Activated CD4-positive, alpha-beta T cell treated with anti-CD3 and anti-CD28 coated beads, Interleukin-2, amount 10 ng/mL, durations not matched to agents 7 days and 5 days (primary cell): ENCODE results near the gene ITFG1. TPM values are rescaled to one million over a fixed set of nuclear protein-coding genes. Genes with fewer than 3 reads are reported as not detected.

Experiments
- CTCF ChIA-PET: fragments of 350-600 bp; sonication (Branson Sonifier 250); formaldehyde crosslinking; loops from one replicate; lab custom pipeline; 2021; ENCODE audit warnings: antibody characterized with exemption; lab: Charles Lee
- POLR2A ChIA-PET: fragments of 350-600 bp; sonication (Branson Sonifier 250); formaldehyde crosslinking; loops from one replicate; lab custom pipeline; 2021; ENCODE audit warnings: antibody characterized with exemption; lab: Charles Lee
- DNase-seq: peaks from one replicate; pipeline ENCODE4 v3.0.0-alpha.2; 2020
- H3K27ac Mint-ChIP-seq: one replicate; pipeline ENCODE4 v1.8.0; 2021; ENCODE audit warnings: mild to moderate bottlenecking, moderate library complexity, mixed read lengths
- H3K27me3 Mint-ChIP-seq: one replicate; pipeline ENCODE4 v1.8.0; 2021; ENCODE audit warnings: mixed read lengths
- H3K36me3 Mint-ChIP-seq: one replicate; pipeline ENCODE4 v1.8.0; 2021; ENCODE audit warnings: low read depth, mixed read lengths
- H3K4me1 Mint-ChIP-seq: one replicate; pipeline ENCODE4 v1.8.0; 2021; ENCODE audit warnings: mixed read lengths
- H3K4me3 Mint-ChIP-seq: one replicate; pipeline ENCODE4 v1.8.0; 2021; ENCODE audit warnings: mild to moderate bottlenecking, moderate library complexity, mixed read lengths
- H3K9me3 Mint-ChIP-seq: one replicate; pipeline ENCODE4 v1.8.0; 2021; ENCODE audit warnings: mixed read lengths
- total RNA-seq, 2 experiments: library from RNA; stranded (reverse); gene quantifications; one replicate each; pipeline ENCODE4 v1.2.3, GENCODE V29; 2021

Gene ITFG1
- total RNA-seq: 10 to 100 TPM; 26.7 to 34.7 TPM

DNA sequence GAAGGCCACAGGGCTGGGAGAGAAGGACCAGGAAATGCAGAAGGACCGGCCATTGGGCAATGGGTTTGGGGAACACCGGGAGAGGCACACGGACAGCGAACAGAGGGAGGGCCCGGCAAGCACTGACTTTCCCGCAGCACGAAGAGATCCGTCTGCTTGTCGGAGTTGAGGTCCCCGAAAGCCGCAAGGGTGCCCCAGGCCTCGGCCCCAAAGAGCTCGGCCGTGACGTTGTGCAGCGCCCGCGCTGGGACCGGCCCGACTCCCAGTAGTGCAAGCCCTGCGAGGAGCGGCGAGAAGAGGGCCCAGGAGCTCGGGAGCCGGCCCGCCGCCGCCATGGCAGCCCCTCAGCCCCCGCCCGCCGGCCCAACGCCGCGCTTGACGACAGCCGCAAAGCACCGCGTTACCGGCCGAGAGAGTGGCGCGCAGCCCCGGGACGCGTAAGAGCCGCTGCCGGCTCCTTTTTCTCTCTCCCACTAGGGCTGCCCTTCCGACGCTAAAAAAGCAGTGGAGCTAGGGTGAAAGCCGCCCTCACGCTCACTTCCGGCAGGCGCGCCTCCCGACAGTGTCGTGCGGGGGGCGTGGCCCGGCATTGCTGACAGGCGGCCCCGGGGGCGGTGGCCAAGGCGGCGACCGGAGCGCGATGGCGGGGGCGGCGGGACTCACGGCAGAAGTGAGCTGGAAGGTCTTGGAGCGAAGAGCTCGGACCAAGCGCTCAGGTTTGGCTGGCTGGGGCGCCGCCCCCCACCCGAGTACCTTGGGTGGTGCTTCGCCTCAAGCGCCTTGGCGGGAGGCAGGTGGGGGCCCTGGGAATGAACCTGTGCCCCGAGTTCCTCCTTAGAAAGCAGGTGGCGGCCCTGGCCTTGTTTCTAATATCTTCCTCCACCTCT is at the start of gene ITFG1, which contains the start of gene PHKB:
ITFG1 (minus strand) TSS at position 353 of the 887 bp plus-strand sequence; CDS start at position 335, 18 bp downstream.
PHKB (plus strand) TSS at position 621 of the 887 bp plus-strand sequence; CDS start at position 641, 20 bp downstream.
- H3K9me3 Mint-ChIP-seq: no peaks in the 10 kb centered on the region

DNA sequence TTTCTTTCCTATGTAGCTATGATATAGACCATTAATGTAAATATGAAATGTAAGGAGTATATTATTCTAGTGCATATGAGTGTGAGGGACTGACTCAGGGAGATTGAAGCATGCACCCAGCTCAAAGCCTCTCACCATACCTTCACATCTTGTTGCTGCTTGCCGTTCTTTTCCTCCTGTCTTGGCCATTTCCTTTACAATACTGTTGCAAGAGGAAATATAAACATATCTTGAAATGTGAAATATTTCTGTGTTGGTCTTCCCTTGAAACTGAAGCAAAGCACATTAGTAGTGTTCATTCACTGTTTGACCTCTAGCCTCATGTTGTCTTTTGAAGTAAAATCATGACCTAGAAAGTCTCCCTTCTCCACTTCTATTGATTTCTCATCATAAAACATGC is 46.8 kb upstream of the ITFG1 start:
- H3K27ac Mint-ChIP-seq: no peak overlapping the region
- H3K27me3 Mint-ChIP-seq: no peaks in the 10 kb centered on the region
- CTCF ChIA-PET: interaction anchor here (0.8 to 1.6 kb wide), 2 partner anchors 13 to 19 kb away, joined by 3 to 5 read pairs; no protein-coding TSS in a partner anchor
- no peaks in the 10 kb centered on the region for H3K4me1 Mint-ChIP-seq
- no peak for DNase-seq
- H3K4me3 Mint-ChIP-seq: no peak overlapping the region
- POLR2A ChIA-PET: no interaction called here
- H3K36me3 Mint-ChIP-seq: peaks cover 45% of the 10 kb centered on the region
- H3K9me3 Mint-ChIP-seq: no peaks in the 10 kb centered on the region

More for the DNA sequence above, at the start of gene ITFG1, which contains the start of gene PHKB:
- DNase-seq: peak; percentile 95
- Mint-ChIP-seq H3K4me3 (peak within 1 kb of the TSS; percentile 86), H3K36me3 (peaks cover 22% of the 10 kb centered on the region), H3K27me3 (no peaks in the 10 kb centered on the region), H3K27ac (peak within 1 kb of the TSS; percentile 96), H3K4me1 (peaks cover 54% of the 10 kb centered on the region)
- ChIA-PET POLR2A (interaction anchor here (0.7 to 1.4 kb wide), 3 partner anchors 50 to 662 kb away, joined by 3 read pairs; no protein-coding TSS in a partner anchor), CTCF (interaction anchor here (1.1 to 1.7 kb wide), 4 partner anchors 10 to 423 kb away, joined by 3 to 6 read pairs (median 3); partner anchors contain the start of gene NETO2)

DNA sequence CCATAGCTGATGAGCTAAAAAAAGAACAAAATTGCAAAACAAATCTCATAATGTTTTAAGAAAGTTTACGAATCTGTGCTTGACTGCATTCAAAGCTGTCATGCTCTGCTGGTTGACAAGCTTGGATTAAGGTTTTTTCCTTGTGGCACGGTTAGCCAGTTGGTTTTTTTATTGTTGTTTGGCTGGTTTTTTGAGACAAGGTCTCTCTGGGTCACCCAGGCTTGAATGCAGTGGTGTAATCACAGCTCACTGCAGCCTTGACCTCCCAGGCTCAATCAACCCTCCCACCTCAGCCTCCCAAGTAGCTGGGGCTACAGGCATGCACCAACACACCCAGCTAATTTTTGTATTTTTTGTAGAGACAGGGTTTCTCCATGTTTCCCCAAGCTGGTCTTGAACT is 45.9 kb upstream of the ITFG1 start:
- ChIA-PET POLR2A (no interaction called here), CTCF (interaction anchor here (1.6 kb wide), 1 partner anchor 18 kb away, joined by 5 read pairs; no protein-coding TSS in a partner anchor)
- H3K4me3 Mint-ChIP-seq: no peak overlapping the region
- no peaks in the 10 kb centered on the region for H3K9me3 Mint-ChIP-seq
- peaks cover 39% of the 10 kb centered on the region for H3K36me3 Mint-ChIP-seq
- no peaks in the 10 kb centered on the region for H3K4me1 Mint-ChIP-seq
- H3K27me3 Mint-ChIP-seq: no peaks in the 10 kb centered on the region
- no peak overlapping the region for H3K27ac Mint-ChIP-seq
- DNase-seq: no peak

DNA sequence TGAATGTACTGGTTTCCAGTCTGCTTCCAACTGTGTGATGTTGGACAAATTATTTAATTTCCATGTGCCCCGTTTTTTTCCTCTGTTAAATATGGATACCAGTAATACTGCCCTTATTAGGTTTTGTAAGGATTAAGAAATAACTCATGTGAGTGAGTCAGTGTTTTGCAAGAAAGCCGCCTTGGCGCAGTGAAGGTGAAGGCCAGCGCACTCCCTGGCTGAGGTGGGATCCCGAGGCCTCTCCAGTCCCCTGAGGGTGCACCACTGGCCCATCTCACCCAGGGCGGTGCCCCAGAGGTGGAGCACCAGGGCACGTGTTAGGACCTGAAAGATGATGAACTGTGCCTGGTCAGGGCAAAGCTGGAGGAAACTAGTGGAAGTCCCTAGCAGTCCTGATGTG is 43.7 kb upstream of the ITFG1 start:
- Mint-ChIP-seq H3K9me3 (no peaks in the 10 kb centered on the region), H3K4me3 (no peak overlapping the region), H3K27me3 (no peaks in the 10 kb centered on the region), H3K4me1 (no peaks in the 10 kb centered on the region), H3K27ac (no peak overlapping the region), H3K36me3 (peaks cover 40% of the 10 kb centered on the region)
- ChIA-PET CTCF (no interaction called here), POLR2A (no interaction called here)
- DNase-seq: no peak

DNA sequence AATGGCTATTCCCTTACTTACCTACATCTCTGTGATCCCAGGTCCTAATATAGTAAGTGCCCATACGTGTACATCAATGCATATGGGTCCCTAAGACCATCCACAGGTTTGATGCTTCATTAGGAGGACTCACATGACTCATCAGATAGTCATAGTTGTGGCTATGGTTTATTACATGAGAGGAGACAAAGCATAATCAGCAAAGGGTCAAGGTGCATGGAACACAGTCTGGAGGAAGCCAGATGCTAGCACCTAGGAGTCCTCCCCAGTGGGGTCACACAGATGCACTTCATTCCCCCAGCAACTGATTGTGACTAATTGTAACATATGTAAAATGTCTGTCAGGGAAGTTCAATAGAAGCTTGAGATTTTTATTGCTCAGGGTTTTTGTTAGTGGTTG is 43.1 kb upstream of the ITFG1 start:
- H3K4me3 Mint-ChIP-seq: no peak overlapping the region
- POLR2A ChIA-PET: no interaction called here
- peaks cover 45% of the 10 kb centered on the region for H3K36me3 Mint-ChIP-seq
- H3K9me3 Mint-ChIP-seq: no peaks in the 10 kb centered on the region
- DNase-seq: no peak
- H3K27ac Mint-ChIP-seq: no peak overlapping the region
- H3K4me1 Mint-ChIP-seq: no peaks in the 10 kb centered on the region
- CTCF ChIA-PET: no interaction called here
- no peaks in the 10 kb centered on the region for H3K27me3 Mint-ChIP-seq

DNA sequence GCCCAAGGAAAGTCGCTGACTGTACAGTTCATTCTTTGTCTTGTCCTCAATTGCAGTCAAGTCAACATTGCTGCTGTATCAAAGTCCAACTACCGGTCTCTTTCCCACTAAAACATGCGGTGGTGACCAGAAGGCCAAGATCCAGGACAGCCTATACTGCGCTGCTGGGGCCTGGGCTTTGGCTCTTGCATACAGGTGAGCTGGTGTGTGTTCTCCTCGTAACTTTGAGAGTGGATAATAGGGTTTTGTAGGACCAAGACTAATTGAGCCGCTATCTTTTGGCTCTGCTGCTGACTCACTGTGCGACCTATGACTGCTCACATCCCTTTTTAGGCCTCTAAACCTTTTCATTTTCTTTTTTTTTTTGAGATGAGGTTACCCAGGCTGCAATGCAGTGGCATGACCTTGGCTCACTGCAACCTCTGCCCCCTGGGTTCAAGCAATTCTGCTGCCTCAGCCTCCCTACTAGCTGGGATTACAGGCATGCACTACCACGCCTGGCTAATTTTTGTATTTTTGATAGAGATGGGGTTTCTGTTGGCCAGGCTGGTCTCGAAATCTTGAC is 38.9 kb upstream of the ITFG1 start:
- H3K4me3 Mint-ChIP-seq: no peak overlapping the region
- POLR2A ChIA-PET: no interaction called here
- no peaks in the 10 kb centered on the region for H3K4me1 Mint-ChIP-seq
- CTCF ChIA-PET: no interaction called here
- no peak for DNase-seq
- no peak overlapping the region for H3K27ac Mint-ChIP-seq
- no peaks in the 10 kb centered on the region for H3K9me3 Mint-ChIP-seq
- H3K27me3 Mint-ChIP-seq: no peaks in the 10 kb centered on the region
- H3K36me3 Mint-ChIP-seq: peaks cover 39% of the 10 kb centered on the region

DNA sequence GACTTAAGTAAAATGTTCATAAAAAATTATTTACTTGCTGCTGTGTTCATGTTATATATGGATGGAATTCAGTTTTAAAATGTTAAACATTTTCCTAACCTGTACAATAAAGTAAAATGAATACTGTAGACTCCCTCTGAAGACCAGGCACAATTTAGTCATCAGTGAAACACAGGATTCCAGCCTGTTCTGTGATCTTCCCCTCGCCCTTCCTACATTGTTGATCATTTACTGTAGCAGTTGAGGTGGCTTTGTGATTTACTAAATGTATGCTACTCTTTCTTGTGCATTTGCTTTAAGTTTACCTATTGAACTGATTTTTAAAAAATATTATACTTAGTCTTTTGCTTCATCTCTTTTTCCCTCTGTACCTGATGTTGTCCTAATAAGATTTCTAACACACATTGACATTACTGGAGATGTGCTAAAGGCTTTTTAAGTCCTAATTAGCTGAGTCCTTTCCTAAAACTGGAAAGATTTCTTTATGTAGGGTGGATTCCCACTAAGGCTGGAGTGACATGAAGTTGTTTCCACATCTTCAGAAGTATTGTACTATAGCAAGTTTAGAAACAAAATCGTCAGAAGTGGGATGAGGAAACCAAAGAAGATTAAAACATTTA is 38.3 kb upstream of the ITFG1 start:
- CTCF ChIA-PET: interaction anchor here (0.6 kb wide), 1 partner anchor 891 kb away, joined by 3 read pairs; no protein-coding TSS in a partner anchor
- POLR2A ChIA-PET: no interaction called here
- H3K9me3 Mint-ChIP-seq: no peaks in the 10 kb centered on the region

DNA sequence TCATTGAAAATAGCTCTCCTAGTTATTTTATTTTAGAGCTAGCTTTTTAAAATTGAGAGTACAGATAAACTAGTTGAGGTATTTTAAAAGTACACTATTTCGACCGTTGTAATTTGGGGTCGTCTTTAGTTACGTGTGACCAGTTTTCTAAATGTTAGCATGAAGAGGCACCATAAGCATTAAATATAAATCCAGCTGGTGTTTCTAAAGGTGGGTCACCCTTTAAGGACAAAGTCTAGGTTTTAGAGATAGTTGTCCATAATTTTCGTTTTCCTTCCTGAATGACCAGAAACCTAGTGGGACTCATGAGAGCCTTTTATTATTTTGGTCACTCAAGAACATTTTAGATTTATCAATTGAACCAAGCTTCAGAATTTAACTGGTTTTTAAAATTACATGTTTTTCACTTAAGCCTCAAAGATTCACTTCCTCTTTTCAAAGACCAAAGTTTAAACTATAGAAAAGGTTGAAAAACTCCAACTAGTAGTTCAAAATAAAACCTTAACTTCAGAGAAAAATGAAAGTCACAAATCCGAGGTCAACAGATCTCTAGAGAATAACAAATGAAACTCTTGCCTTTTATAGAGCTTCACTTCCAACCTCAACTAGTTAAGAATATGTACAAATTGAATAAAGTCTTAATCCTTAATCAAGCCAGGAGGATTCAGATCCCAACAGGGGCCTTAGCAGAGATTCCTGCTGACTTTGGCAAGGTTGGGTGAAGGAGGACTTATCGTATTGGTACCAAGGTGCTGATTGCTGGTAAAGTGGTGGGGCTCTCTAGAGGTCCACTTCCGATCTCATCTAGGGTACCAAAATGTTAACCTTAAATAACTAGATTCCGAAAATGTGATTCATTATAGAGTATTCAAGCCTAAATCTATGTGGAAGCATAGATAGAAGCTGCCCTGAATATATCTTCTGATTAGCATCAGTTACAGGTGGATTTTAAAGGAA is 32.8 kb upstream of the ITFG1 start:
- Mint-ChIP-seq H3K36me3 (peaks cover 35% of the 10 kb centered on the region), H3K27ac (peak overlapping the region; percentile 50)
- CTCF ChIA-PET: interaction anchor here (1.0 to 1.2 kb wide), 2 partner anchors 14 to 32 kb away, joined by 3 read pairs; no protein-coding TSS in a partner anchor

More for the DNA sequence above, 38.3 kb upstream of the ITFG1 start:
- no peak for DNase-seq
- H3K4me1 Mint-ChIP-seq: peaks cover 2% of the 10 kb centered on the region
- H3K27ac Mint-ChIP-seq: no peak overlapping the region
- H3K36me3 Mint-ChIP-seq: peaks cover 35% of the 10 kb centered on the region
- no peaks in the 10 kb centered on the region for H3K27me3 Mint-ChIP-seq
- H3K4me3 Mint-ChIP-seq: no peak overlapping the region

DNA sequence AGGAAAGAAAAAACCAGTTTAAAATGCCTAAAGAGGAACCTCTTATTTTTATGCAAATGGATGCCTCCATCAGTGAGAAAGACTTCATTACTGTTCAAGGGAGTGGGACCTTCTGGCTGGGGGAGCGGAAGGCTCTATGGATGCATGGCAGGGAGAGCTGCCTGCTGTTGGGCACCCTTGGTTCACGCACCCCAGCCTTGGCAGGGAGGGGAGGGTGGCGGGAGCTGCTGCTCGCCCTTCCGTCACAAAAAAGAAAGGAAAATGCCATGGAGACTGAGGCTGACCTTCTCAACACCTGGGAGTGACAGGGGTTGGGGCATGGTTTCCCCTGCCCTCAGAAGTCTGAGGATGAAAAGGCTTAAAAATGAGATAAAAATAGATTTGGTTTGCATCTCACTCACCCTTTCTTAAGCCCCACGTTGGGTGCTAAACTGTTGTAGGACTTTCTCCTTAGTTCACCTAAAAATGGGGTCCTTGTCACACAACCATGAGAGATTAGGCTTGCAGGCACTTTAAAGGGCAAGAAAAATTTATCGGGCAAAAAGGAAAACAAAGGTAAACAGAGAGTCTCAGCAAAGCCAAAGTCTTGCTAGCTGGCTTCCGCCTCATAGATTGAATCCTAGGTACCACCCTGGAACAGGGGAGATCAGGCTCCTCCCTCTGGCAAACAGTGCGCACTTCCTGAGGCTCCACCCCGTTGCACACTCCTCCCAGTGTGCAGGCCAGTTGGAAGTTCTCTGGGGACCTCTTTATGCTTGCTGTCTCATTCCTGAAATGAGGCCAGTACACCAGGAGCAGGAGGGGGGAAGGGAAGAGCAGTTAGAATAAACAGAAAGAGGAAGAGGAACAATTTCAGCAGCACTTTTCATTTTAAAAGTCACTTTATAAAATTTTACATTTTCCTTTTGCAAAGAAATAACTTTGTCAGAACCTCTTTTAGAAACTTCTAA is 31.8 kb upstream of the ITFG1 start:
- no peak overlapping the region for H3K27ac Mint-ChIP-seq
- no peak for DNase-seq
- peaks cover 36% of the 10 kb centered on the region for H3K36me3 Mint-ChIP-seq
- no peaks in the 10 kb centered on the region for H3K27me3 Mint-ChIP-seq
- POLR2A ChIA-PET: no interaction called here
- H3K9me3 Mint-ChIP-seq: peaks cover 34% of the 10 kb centered on the region
- CTCF ChIA-PET: interaction anchor here (0.5 kb wide), 1 partner anchor 13 kb away, joined by 3 read pairs; no protein-coding TSS in a partner anchor
- no peak overlapping the region for H3K4me3 Mint-ChIP-seq
- H3K4me1 Mint-ChIP-seq: peaks cover 11% of the 10 kb centered on the region

More for the DNA sequence above, 32.8 kb upstream of the ITFG1 start:
- Mint-ChIP-seq H3K9me3 (peaks cover 24% of the 10 kb centered on the region), H3K4me3 (no peak overlapping the region), H3K27me3 (no peaks in the 10 kb centered on the region), H3K4me1 (peaks cover 11% of the 10 kb centered on the region)
- DNase-seq: no peak
- POLR2A ChIA-PET: interaction anchor here (0.5 kb wide), 1 partner anchor 215 kb away, joined by 3 read pairs; no protein-coding TSS in a partner anchor

DNA sequence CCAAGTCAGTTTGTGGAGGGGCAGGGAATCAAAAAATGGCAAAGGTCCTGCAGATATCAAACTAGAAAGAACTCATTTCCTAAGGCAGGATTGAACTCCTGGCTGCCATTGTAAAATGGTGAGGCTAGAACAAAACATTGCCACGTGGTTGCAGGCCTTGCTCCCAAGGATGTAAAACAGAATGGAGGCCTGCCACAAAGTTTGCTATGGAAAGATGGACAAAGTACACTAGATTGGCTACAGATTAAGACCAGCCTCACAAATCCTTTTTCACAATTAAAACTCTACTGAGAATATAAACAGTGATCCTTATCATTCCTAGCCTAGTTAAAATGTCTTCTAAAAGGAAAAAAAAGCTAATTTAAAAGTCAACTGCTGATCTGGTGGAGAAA is 31.2 kb upstream of the ITFG1 start:
- POLR2A ChIA-PET: no interaction called here
- Mint-ChIP-seq H3K27ac (no peak overlapping the region), H3K9me3 (peaks cover 34% of the 10 kb centered on the region), H3K36me3 (peaks cover 40% of the 10 kb centered on the region), H3K27me3 (no peaks in the 10 kb centered on the region), H3K4me3 (no peak overlapping the region), H3K4me1 (peaks cover 11% of the 10 kb centered on the region)
- DNase-seq: no peak
- CTCF ChIA-PET: interaction anchor here (0.5 kb wide), 1 partner anchor 14 kb away, joined by 3 read pairs; no protein-coding TSS in a partner anchor

DNA sequence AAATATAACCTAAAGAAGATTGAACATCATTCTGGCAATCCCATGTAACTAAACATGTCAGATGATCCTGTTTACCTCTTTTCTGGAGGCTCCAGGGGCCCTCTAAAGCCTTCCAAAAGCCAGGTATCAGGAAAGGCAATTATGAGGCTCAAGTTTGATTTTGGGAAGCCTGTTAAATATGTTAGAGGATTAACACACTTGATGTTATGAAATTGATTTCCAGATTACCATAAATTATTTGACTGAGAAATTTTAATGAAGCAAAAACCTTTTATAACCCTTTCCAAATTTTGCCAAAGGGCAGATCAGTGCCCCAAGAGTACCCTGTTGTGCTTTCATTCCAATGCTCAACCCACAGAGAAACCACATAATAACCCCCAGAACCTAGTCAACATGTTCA is 29.6 kb upstream of the ITFG1 start:
- ChIA-PET CTCF (no interaction called here), POLR2A (no interaction called here)
- Mint-ChIP-seq H3K4me3 (no peak overlapping the region), H3K36me3 (peaks cover 44% of the 10 kb centered on the region), H3K9me3 (peaks cover 37% of the 10 kb centered on the region), H3K27me3 (no peaks in the 10 kb centered on the region), H3K4me1 (peaks cover 11% of the 10 kb centered on the region), H3K27ac (no peak overlapping the region)
- no peak for DNase-seq
